Coronary artery (tissue), 2 donors: ENCODE results near the gene AKAP13.
A peak's percentile ranks its signal among the peaks of the same experiment; 100 is the strongest.

Source experiments
- DNase-seq: peaks from one replicate; pipeline ENCODE4 v3.0.0-alpha.2; 2017; ENCODE audit warnings: low spot score
- H3K27ac ChIP-seq, 2 donors: fragments of 200-600 bp; sonication (generic); one replicate each; pipeline ENCODE4 v1.5.1; 2016 to 2019
- H3K4me3 ChIP-seq: fragments of 200-600 bp; sonication (generic); 2 replicates; pipeline ENCODE4 v1.5.1; 2016; ENCODE audit warnings: mild to moderate bottlenecking, moderate library complexity
- CTCF ChIP-seq: fragments of 200-600 bp; sonication (generic); IDR thresholded peaks from one replicate; pipeline ENCODE4 v1.5.1; 2019; ENCODE audit warnings: antibody characterized with exemption

The AKAP13 gene

DNA sequence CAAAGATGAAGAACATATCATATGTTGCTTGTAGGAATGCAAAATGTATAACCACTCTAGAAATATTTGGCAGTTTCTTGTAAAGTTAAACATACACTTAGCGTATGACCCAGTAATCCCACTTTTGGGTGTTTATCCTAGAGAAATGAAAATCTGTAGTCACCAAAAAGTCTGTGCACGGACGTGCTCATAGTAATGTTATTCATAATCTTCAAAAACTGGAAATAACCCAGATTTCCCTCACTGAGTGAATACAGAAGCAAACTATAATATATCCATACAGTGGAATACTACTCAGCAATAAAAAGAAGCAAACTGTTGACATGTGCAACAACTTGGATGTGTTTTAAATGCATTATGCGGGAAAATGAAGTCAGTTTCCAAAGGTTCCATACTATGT, 155.9 kb downstream of the AKAP13 start:
- DNase-seq: no peak
- Histone ChIP-seq H3K4me3 (no peak overlapping the region), H3K27ac (no peak overlapping the region)
- TF ChIP-seq CTCF: no peak

GRCh38 chr15:85539491-85539890, 159.1 kb downstream of the AKAP13 start:
- DNase-seq: no peak
- TF ChIP-seq CTCF: no peak
- no peak overlapping the region for H3K4me3 ChIP-seq
- no peak overlapping the region for H3K27ac ChIP-seq

DNA sequence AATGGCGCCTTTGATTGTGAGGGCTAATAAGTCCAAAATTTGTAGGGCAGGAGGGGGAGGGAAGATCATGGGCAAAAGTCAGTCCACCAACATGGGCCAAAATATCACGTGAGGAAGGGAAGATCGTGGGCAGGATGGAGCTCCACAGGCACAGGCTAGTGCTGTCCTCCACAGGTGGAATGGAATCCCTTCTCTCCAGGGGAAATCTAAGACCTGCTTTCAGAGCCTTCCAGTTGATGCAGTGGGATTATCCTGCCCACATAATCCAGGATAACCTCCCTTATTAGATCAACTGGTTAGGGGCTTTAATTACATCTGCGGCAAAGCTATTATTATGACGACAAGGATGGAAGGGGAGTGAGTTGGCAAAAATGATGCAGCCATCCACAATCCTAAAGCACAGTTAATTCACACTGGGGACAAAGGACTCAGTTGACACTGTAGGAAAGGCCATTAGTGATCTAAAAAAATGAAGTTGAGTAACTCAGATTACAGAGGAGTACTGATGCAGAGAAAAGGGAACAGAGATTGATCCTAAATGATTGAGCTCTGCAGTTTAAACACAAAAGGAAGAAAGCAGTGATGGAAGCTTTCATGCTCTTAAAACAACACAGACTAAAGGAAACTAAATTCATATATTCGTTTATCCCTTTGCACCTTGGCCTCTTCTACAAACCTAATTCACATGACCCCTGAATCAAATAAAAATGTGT, 159.8 kb downstream of the AKAP13 start:
- Histone ChIP-seq H3K27ac (no peak overlapping the region), H3K4me3 (no peak overlapping the region)
- TF ChIP-seq CTCF: no peak
- DNase-seq: no peak

- H3K27ac ChIP-seq: no peak overlapping the region
- no peak overlapping the region for H3K4me3 ChIP-seq
- no peak for TF ChIP-seq CTCF
- no peak for DNase-seq
Observed at GRCh38 chr15:85541744-85542143, 161.3 kb downstream of the AKAP13 start.

DNA sequence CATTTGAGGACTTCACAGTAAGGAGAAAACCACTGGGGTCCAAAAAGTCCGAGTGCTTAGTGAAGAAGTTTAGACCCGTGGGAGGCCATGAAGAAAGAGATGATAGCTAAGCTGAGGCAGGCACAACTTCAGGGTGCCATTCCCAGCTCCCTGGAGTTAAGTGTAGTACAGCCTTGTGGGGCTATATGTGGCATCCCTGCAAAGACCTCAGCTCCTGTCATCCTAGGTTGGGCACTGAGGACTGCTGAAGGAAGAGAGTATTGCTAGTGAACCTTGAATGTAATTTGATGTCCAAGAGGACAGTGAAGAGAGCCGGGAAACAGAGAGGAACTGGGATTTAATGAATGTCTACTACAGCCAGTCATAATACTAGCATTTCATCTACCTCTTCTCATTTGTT, 162.1 kb downstream of the AKAP13 start:
- DNase-seq: no peak
- no peak for TF ChIP-seq CTCF
- Histone ChIP-seq H3K4me3 (no peak overlapping the region), H3K27ac (peak overlapping the region in 1 of 2 donors; percentile 62)

GRCh38 chr15:85542895-85543331, 162.5 kb downstream of the AKAP13 start:
- H3K27ac ChIP-seq: peak overlapping the region in 1 of 2 donors; percentile 62

More at GRCh38 chr15:85542895-85543331, 162.5 kb downstream of the AKAP13 start:
- DNase-seq: no peak
- no peak overlapping the region for H3K4me3 ChIP-seq
- TF ChIP-seq CTCF: no peak
